Colonic mucosa (tissue), 4 donors: ENCODE results near the gene STK38L. TPM values are rescaled to one million over a fixed set of nuclear protein-coding genes. Genes with fewer than 3 reads are reported as not detected.
A peak's percentile ranks its signal among the peaks of the same experiment; 100 is the strongest.

Source experiments
- DNase-seq: peaks from one replicate; pipeline ENCODE4 v3.0.0-alpha.2; 2020
- H3K27ac ChIP-seq: fragments of 200-600 bp; one replicate; pipeline ENCODE4 v1.8.0; 2021
- H3K27me3 ChIP-seq: fragments of 200-600 bp; one replicate; pipeline ENCODE4 v1.8.0; 2021
- H3K36me3 ChIP-seq: fragments of 200-600 bp; one replicate; pipeline ENCODE4 v1.8.0; 2021
- H3K4me1 ChIP-seq: fragments of 200-600 bp; one replicate; pipeline ENCODE4 v1.8.0; 2021; ENCODE audit warnings: mild to moderate bottlenecking
- H3K4me3 ChIP-seq: fragments of 200-600 bp; one replicate; pipeline ENCODE4 v1.8.0; 2021
- H3K9ac ChIP-seq, 2 donors: one replicate each; pipeline ENCODE4 v1.7.0; 2013; ENCODE audit warnings: control low read depth in 2 of 2, low read depth in 2 of 2, low read length in 2 of 2
- H3K9me3 ChIP-seq: fragments of 200-600 bp; one replicate; pipeline ENCODE4 v1.8.0; 2021
- intact Hi-C: fragments of 100-400 bp; cut with DNase I; formaldehyde crosslinking; loops from one replicate; pipeline ENCODE4 v1.14.1; 2022
- total RNA-seq, 2 donors: library from RNA; stranded (reverse); fragmentation: NEBNext Ultra II Directional in 1 of 2; extraction: Animal tissue kit (Norgen Biotek cat#: 25700) in 1 of 2; gene quantifications; one replicate each; pipeline ENCODE4 v1.2.1, GENCODE V29; 2021
- TF ChIP-seq, protein P1 (sequence below): fragments of 200-600 bp; IDR thresholded peaks from one replicate; pipeline ENCODE4 v1.8.0; 2022; ENCODE audit warnings: antibody characterized with exemption, mild to moderate bottlenecking
- donor health status: healthy.
- donor health status: DM: no; HTN: no; CAD: no.
- donor health status: DM: no; HTN: no; CAD: no.

The STK38L gene
- total RNA-seq, 2 donors from 2014 or later: 41.9 to 76.6 TPM

DNA sequence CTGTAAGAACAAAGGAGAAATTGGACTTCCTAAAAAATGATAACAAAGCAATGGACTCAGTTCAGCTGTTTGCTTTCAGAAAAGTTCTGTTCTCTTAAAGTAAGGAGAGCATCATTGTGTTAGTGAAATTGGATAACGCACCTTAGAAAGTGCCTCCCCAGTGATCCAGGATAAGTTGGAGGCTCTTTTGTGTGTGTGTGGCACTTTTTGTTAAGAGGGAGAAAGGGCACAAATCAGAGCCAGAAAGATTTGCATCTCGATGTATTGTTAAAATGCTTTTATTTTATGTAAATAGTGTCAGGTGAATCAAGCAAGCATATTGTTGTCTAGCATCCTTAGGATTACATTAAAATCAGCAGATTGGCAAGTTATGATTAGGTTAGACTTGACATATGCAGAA is 2.1 kb downstream of the STK38L start:
- Histone ChIP-seq H3K27me3 (no peaks in the 10 kb centered on the region), H3K27ac (no peak overlapping the region), H3K9ac (peak overlapping the region in 1 of 2 donors; percentile 96), H3K9me3 (no peaks in the 10 kb centered on the region), H3K4me1 (no peaks in the 10 kb centered on the region), H3K4me3 (no peak overlapping the region), H3K36me3 (no peaks in the 10 kb centered on the region)
- DNase-seq: no peak
- TF ChIP-seq, protein P1, sequence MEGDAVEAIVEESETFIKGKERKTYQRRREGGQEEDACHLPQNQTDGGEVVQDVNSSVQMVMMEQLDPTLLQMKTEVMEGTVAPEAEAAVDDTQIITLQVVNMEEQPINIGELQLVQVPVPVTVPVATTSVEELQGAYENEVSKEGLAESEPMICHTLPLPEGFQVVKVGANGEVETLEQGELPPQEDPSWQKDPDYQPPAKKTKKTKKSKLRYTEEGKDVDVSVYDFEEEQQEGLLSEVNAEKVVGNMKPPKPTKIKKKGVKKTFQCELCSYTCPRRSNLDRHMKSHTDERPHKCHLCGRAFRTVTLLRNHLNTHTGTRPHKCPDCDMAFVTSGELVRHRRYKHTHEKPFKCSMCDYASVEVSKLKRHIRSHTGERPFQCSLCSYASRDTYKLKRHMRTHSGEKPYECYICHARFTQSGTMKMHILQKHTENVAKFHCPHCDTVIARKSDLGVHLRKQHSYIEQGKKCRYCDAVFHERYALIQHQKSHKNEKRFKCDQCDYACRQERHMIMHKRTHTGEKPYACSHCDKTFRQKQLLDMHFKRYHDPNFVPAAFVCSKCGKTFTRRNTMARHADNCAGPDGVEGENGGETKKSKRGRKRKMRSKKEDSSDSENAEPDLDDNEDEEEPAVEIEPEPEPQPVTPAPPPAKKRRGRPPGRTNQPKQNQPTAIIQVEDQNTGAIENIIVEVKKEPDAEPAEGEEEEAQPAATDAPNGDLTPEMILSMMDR: no peak
- intact Hi-C loops: loop anchor here (5.0 kb wide), 1 partner anchor 36 kb away; no protein-coding TSS in a partner anchor

DNA sequence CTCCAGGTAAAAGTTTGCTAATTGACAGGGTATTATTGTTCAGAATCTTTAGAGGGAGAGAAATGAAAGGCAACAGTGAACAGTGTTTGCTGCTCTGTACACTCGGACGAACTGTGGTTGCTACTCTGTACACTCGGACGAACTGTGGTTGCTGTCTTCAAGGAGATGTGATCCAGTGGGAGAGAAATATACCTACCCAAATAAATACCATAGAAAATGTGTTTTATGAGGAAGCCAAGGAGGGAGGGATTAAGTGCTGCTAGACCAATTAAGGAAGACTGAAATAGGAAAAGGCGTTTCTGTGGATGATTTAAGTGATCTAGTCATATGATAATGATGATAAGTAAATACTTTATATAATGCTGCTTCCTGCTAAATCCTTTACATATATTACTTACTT is 2.7 kb downstream of the STK38L start:
- Histone ChIP-seq H3K27me3 (no peaks in the 10 kb centered on the region), H3K9me3 (no peaks in the 10 kb centered on the region), H3K9ac (peak overlapping the region in 1 of 2 donors; percentile 56), H3K4me3 (no peak overlapping the region), H3K27ac (no peak overlapping the region), H3K36me3 (no peaks in the 10 kb centered on the region), H3K4me1 (no peaks in the 10 kb centered on the region)
- intact Hi-C loops: loop anchor here (5.0 kb wide), 1 partner anchor 36 kb away; no protein-coding TSS in a partner anchor
- TF ChIP-seq, protein P1: no peak
- no peak for DNase-seq

DNA sequence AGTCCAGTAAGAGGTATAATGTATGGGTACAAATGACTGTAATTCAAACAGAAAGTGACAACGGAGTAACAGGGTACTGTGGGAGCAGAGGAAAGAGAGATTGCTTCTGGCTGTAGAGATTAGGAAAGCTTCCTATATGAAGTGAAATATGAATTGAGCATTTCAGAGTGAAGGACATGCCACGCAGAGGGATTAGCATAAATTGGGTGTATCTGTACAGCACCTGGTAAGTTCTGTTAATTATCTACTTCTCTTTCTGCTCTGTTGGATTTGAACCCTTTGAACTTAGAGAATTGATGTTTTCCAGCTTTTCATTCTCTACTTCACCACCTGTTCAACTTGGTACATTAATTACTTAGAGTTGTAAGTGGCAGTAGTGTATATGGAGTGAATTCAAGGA is 8.8 kb downstream of the STK38L start:
- Histone ChIP-seq H3K9me3 (no peaks in the 10 kb centered on the region), H3K27me3 (no peaks in the 10 kb centered on the region), H3K4me1 (peaks cover 9% of the 10 kb centered on the region), H3K9ac (peak overlapping the region in 1 of 2 donors; percentile 58), H3K36me3 (no peaks in the 10 kb centered on the region), H3K27ac (peak overlapping the region; percentile 28), H3K4me3 (no peak overlapping the region)
- intact Hi-C loops: no loop called here
- DNase-seq: no peak
- TF ChIP-seq, protein P1: no peak

DNA sequence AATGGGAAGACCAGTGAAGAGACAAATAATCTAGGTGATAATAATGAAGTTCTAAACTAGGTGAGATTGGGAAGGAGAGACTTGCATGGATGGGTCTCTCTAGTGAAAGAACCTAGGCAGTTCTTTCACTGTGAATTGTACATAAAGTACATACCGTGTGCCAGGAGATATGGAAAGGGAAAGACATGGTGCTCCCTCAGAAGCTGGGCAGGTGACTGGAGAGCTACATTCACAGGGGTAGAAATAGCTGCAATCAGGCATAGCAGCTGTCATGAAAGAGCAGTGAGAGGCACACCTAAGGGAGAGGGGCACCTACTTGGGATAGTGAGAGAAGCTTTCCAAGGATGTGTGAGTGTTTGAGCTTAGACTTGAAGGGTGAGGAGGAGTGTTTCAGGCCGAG is 9.3 kb downstream of the STK38L start:
- DNase-seq: no peak
- no peak overlapping the region for H3K4me3 ChIP-seq
- H3K9ac ChIP-seq: no peak overlapping the region
- no peaks in the 10 kb centered on the region for H3K9me3 ChIP-seq
- no peaks in the 10 kb centered on the region for H3K27me3 ChIP-seq
- intact Hi-C loops: no loop called here
- peaks cover 9% of the 10 kb centered on the region for H3K4me1 ChIP-seq
- H3K27ac ChIP-seq: peak overlapping the region; percentile 28
- TF ChIP-seq, protein P1: no peak
- H3K36me3 ChIP-seq: no peaks in the 10 kb centered on the region

DNA sequence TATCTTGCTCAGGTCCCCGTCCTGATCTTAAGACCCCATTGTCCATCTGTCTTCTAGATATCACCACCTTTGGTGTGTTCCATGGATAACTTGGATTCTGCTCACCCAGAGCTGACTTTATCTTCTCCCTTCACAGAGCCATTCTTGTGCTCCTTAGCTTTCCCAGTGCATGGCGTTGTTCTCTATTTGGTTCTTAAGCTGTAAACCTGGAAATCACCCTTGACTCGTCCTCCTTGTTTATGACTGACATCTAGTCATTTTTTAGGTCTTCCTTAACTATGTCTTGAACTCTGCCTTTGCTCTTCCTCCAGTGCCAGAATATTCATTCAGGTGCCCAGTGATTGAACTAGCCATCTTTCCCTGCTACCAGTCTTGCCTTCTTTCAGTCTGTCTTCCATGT is 11.7 kb downstream of the STK38L start:
- TF ChIP-seq, protein P1: no peak
- Histone ChIP-seq H3K27ac (no peak overlapping the region), H3K4me1 (peaks cover 9% of the 10 kb centered on the region), H3K9ac (no peak overlapping the region), H3K4me3 (no peak overlapping the region), H3K27me3 (no peaks in the 10 kb centered on the region), H3K36me3 (no peaks in the 10 kb centered on the region), H3K9me3 (no peaks in the 10 kb centered on the region)
- intact Hi-C loops: no loop called here
- DNase-seq: no peak
